Osteocyte (in vitro differentiated cells): ENCODE results near the gene TNFAIP8L3. TPM values are rescaled to one million over a fixed set of nuclear protein-coding genes. Genes with fewer than 3 reads are reported as not detected.

Experiments
- DNase-seq: peaks from one replicate; pipeline ENCODE4 v3.0.0; 2021; ENCODE audit warnings: mixed read lengths; ENCODE audit not compliant: unreplicated experiment; ENCODE audit errors: extremely low spot score
- H3K27ac Mint-ChIP-seq: one replicate; pipeline ENCODE4 v1.8.0; 2021; ENCODE audit warnings: mild to moderate bottlenecking, mixed read lengths; ENCODE audit not compliant: unreplicated experiment
- H3K27me3 Mint-ChIP-seq: one replicate; pipeline ENCODE4 v1.8.0; 2021; ENCODE audit warnings: mixed read lengths; ENCODE audit not compliant: unreplicated experiment
- H3K36me3 Mint-ChIP-seq: one replicate; pipeline ENCODE4 v1.8.0; 2021; ENCODE audit warnings: mixed read lengths; ENCODE audit not compliant: unreplicated experiment
- H3K4me1 Mint-ChIP-seq: one replicate; pipeline ENCODE4 v1.8.0; 2021; ENCODE audit warnings: mixed read lengths; ENCODE audit not compliant: unreplicated experiment
- H3K4me3 Mint-ChIP-seq: one replicate; pipeline ENCODE4 v1.8.0; 2021; ENCODE audit warnings: mild to moderate bottlenecking, moderate library complexity, mixed read lengths; ENCODE audit not compliant: unreplicated experiment
- H3K9me3 Mint-ChIP-seq: one replicate; pipeline ENCODE4 v1.8.0; 2021; ENCODE audit warnings: mixed read lengths; ENCODE audit not compliant: unreplicated experiment
- total RNA-seq: library from RNA; stranded (reverse); gene quantifications from 2 replicates; pipeline ENCODE4 v1.2.1, GENCODE V29; 2021
- TF ChIP-seq, protein P1 (sequence below): fragments of 200-600 bp; sonication (generic); IDR thresholded peaks from 2 replicates; pipeline ENCODE4 v1.5.0; 2021; ENCODE audit warnings: antibody characterized with exemption, mild to moderate bottlenecking, moderate library complexity

Gene TNFAIP8L3
- total RNA-seq, 1 donor from 2014 or later = 0.35 TPM

DNA sequence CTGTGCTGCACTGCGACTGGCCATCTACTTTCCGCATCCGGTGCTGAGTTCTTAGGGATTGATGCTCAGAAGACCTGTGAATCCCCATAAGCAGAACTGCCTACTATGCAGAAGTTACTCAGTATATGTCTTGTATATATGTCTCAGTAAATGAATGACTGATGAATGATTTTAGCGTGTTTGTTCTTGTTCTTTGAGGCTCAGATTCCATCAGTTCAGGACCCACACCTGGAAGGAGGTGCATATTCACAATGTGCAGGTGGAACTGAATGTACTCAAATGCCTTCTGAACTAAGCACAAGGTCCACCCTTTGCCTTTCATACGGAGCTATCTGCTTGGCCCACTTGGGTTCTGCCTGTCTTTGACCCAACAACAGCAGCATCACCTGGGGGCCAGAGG is 19.8 kb downstream of the TNFAIP8L3 start:
- no peak for DNase-seq
- Mint-ChIP-seq H3K27me3 (peaks cover 15% of the 10 kb centered on the region), H3K27ac (no peak overlapping the region), H3K4me1 (peaks cover 4% of the 10 kb centered on the region), H3K9me3 (no peaks in the 10 kb centered on the region), H3K4me3 (no peak overlapping the region), H3K36me3 (no peaks in the 10 kb centered on the region)
- TF ChIP-seq, protein P1, sequence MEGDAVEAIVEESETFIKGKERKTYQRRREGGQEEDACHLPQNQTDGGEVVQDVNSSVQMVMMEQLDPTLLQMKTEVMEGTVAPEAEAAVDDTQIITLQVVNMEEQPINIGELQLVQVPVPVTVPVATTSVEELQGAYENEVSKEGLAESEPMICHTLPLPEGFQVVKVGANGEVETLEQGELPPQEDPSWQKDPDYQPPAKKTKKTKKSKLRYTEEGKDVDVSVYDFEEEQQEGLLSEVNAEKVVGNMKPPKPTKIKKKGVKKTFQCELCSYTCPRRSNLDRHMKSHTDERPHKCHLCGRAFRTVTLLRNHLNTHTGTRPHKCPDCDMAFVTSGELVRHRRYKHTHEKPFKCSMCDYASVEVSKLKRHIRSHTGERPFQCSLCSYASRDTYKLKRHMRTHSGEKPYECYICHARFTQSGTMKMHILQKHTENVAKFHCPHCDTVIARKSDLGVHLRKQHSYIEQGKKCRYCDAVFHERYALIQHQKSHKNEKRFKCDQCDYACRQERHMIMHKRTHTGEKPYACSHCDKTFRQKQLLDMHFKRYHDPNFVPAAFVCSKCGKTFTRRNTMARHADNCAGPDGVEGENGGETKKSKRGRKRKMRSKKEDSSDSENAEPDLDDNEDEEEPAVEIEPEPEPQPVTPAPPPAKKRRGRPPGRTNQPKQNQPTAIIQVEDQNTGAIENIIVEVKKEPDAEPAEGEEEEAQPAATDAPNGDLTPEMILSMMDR = no peak

GRCh38 chr15:51071578-51071977 is 23.1 kb downstream of the TNFAIP8L3 start:
- H3K4me1 Mint-ChIP-seq = peaks cover 1% of the 10 kb centered on the region
- no peaks in the 10 kb centered on the region for H3K36me3 Mint-ChIP-seq
- H3K4me3 Mint-ChIP-seq = no peak overlapping the region
- H3K27me3 Mint-ChIP-seq = peaks cover 24% of the 10 kb centered on the region
- DNase-seq = no peak
- TF ChIP-seq, protein P1 = no peak
- no peak overlapping the region for H3K27ac Mint-ChIP-seq
- no peaks in the 10 kb centered on the region for H3K9me3 Mint-ChIP-seq

- H3K4me1 Mint-ChIP-seq = peaks cover 1% of the 10 kb centered on the region
- no peak overlapping the region for H3K4me3 Mint-ChIP-seq
- H3K9me3 Mint-ChIP-seq = no peaks in the 10 kb centered on the region
- no peak for DNase-seq
- peaks cover 34% of the 10 kb centered on the region for H3K27me3 Mint-ChIP-seq
- no peak overlapping the region for H3K27ac Mint-ChIP-seq
- TF ChIP-seq, protein P1 = no peak
- H3K36me3 Mint-ChIP-seq = no peaks in the 10 kb centered on the region
These were observed 24.7 kb downstream of the TNFAIP8L3 start for GRCh38 chr15:51069983-51070382.

- H3K9me3 Mint-ChIP-seq = no peaks in the 10 kb centered on the region
- H3K4me1 Mint-ChIP-seq = peaks cover 1% of the 10 kb centered on the region
- H3K27ac Mint-ChIP-seq = no peak overlapping the region
- no peaks in the 10 kb centered on the region for H3K36me3 Mint-ChIP-seq
- no peak overlapping the region for H3K4me3 Mint-ChIP-seq
- H3K27me3 Mint-ChIP-seq = peaks cover 40% of the 10 kb centered on the region
- DNase-seq = no peak
- TF ChIP-seq, protein P1 = no peak
These were observed 27.2 kb downstream of the TNFAIP8L3 start for GRCh38 chr15:51067510-51067909.

- no peaks in the 10 kb centered on the region for H3K4me1 Mint-ChIP-seq
- H3K27ac Mint-ChIP-seq = no peak overlapping the region
- TF ChIP-seq, protein P1 = no peak
- H3K4me3 Mint-ChIP-seq = no peak overlapping the region
- H3K9me3 Mint-ChIP-seq = no peaks in the 10 kb centered on the region
- H3K36me3 Mint-ChIP-seq = no peaks in the 10 kb centered on the region
- DNase-seq = no peak
- peaks cover 37% of the 10 kb centered on the region for H3K27me3 Mint-ChIP-seq
These were observed 28.9 kb downstream of the TNFAIP8L3 start for GRCh38 chr15:51065781-51066180.
